ENCODE data around the gene CD4. TPM values are rescaled to one million over a fixed set of nuclear protein-coding genes. Genes with fewer than 3 reads are reported as not detected.

CD4 gene
- total RNA-seq, 1 donor from 2014 or later: not detected

- Histone ChIP-seq H3K36me3 (ENCODE audit: control insufficient read depth, insufficient read depth, low read length) (peaks cover 14% of the 10 kb centered on the region), H3K4me3 (ENCODE audit: low read depth, low read length) (no peak overlapping the region), H3K27me3 (ENCODE audit: control insufficient read depth, insufficient read depth, low read length) (no peaks in the 10 kb centered on the region)
- no peak for DNase-seq (ENCODE audit: low read depth)
- TF ChIP-seq, protein P1, sequence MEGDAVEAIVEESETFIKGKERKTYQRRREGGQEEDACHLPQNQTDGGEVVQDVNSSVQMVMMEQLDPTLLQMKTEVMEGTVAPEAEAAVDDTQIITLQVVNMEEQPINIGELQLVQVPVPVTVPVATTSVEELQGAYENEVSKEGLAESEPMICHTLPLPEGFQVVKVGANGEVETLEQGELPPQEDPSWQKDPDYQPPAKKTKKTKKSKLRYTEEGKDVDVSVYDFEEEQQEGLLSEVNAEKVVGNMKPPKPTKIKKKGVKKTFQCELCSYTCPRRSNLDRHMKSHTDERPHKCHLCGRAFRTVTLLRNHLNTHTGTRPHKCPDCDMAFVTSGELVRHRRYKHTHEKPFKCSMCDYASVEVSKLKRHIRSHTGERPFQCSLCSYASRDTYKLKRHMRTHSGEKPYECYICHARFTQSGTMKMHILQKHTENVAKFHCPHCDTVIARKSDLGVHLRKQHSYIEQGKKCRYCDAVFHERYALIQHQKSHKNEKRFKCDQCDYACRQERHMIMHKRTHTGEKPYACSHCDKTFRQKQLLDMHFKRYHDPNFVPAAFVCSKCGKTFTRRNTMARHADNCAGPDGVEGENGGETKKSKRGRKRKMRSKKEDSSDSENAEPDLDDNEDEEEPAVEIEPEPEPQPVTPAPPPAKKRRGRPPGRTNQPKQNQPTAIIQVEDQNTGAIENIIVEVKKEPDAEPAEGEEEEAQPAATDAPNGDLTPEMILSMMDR (IDR thresholded peaks at IDR 0.05; ENCODE audit: insufficient read depth, low read length, severe bottlenecking): no peak
- no peak for FAIRE-seq
Observed at GRCh38 chr12:6753772-6754356, 35.5 kb upstream of the CD4 start.

GRCh38 chr12:6754411-6754810 is 34.9 kb upstream of the CD4 start:
- DNase-seq (ENCODE audit: low read depth): no peak
- Histone ChIP-seq H3K36me3 (ENCODE audit: control insufficient read depth, insufficient read depth, low read length) (peaks cover 13% of the 10 kb centered on the region), H3K27me3 (ENCODE audit: control insufficient read depth, insufficient read depth, low read length) (no peaks in the 10 kb centered on the region), H3K4me3 (ENCODE audit: low read depth, low read length) (no peak overlapping the region)
- FAIRE-seq: no peak
- TF ChIP-seq, protein P1 (IDR thresholded peaks at IDR 0.05; ENCODE audit: insufficient read depth, low read length, severe bottlenecking): no peak

GRCh38 chr12:6757028-6757690 is 32.2 kb upstream of the CD4 start:
- no peak overlapping the region for H3K4me3 ChIP-seq (ENCODE audit: low read depth, low read length)
- FAIRE-seq (no peak), DNase-seq (ENCODE audit: low read depth) (no peak)
- no peaks in the 10 kb centered on the region for H3K36me3 ChIP-seq (ENCODE audit: control insufficient read depth, insufficient read depth, low read length)
- H3K27me3 ChIP-seq (ENCODE audit: control insufficient read depth, insufficient read depth, low read length): no peaks in the 10 kb centered on the region
- TF ChIP-seq, protein P1 (IDR thresholded peaks at IDR 0.05; ENCODE audit: insufficient read depth, low read length, severe bottlenecking): no peak

- Histone ChIP-seq H3K4me3 (ENCODE audit: low read depth, low read length) (no peak overlapping the region), H3K36me3 (ENCODE audit: control insufficient read depth, insufficient read depth, low read length) (no peaks in the 10 kb centered on the region), H3K27me3 (ENCODE audit: control insufficient read depth, insufficient read depth, low read length) (no peaks in the 10 kb centered on the region)
- DNase-seq (ENCODE audit: low read depth) (no peak), FAIRE-seq (no peak)
- TF ChIP-seq, protein P1 (IDR thresholded peaks at IDR 0.05; ENCODE audit: insufficient read depth, low read length, severe bottlenecking): no peak
Observed at GRCh38 chr12:6758506-6759095, 30.7 kb upstream of the CD4 start.

- TF ChIP-seq, protein P1 (IDR thresholded peaks at IDR 0.05; ENCODE audit: insufficient read depth, low read length, severe bottlenecking): no peak
- FAIRE-seq: no peak
Observed at GRCh38 chr12:6759741-6760140, 29.6 kb upstream of the CD4 start.

More at GRCh38 chr12:6759741-6760140, 29.6 kb upstream of the CD4 start:
- Histone ChIP-seq H3K27me3 (ENCODE audit: control insufficient read depth, insufficient read depth, low read length) (no peaks in the 10 kb centered on the region), H3K4me3 (ENCODE audit: low read depth, low read length) (no peak overlapping the region), H3K36me3 (ENCODE audit: control insufficient read depth, insufficient read depth, low read length) (no peaks in the 10 kb centered on the region)
- DNase-seq (ENCODE audit: low read depth): no peak
